NCI-H82 treated with DMSO at 0.1 percent for 48 hours (cell line): ENCODE results near the gene PAX2.
"Not testable (repeated sequence)": the region's sequence is repeated elsewhere in the genome, so short reads cannot be mapped to it uniquely, and the experiment has no call there.

Experiments
- DNase-seq: peaks from one replicate; lab custom pipeline; 2025; ENCODE audit not compliant: unreplicated experiment; lab: John Stamatoyannopoulos, UW

PAX2 gene

DNA sequence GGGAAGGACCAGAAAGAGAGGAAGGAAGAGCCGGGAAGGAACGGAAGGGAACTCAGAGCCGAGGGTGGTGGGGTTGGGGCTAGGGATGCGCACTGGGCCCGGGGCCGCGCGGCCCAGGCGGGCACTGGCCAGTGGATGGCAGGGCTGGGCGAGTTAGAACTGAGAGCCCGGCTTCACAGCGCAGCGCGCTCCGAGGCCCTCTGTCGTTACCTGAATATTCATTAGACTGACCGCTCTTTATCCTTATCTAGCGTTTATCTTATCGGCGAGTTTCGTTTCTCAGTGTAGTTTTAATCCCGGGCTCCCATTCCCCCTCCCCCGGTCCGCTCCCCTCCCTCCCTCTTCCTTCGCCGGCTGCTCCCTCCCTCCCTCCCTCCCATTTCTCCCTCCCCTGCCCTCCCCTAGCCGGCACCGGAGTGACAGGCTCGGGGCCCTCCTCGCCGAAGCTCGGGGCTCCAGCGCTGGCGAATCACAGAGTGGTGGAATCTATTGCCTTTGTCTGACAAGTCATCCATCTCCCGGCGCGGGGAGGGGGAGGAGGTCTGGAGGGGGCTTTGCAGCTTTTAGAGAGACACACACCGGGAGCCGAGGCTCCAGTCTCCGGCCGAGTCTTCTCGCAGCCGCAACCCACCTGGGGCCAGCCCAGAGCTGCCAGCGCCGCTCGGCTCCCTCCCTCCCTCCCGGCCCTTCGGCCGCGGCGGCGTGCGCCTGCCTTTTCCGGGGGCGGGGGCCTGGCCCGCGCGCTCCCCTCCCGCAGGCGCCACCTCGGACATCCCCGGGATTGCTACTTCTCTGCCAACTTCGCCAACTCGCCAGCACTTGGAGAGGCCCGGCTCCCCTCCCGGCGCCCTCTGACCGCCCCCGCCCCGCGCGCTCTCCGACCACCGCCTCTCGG is at the start of gene PAX2:
Gene PAX2, plus strand, starts transcription at position 596 of the 895 bp plus-strand sequence. CDS start 679 bp downstream, outside the sequence.
- no peak for DNase-seq

DNA sequence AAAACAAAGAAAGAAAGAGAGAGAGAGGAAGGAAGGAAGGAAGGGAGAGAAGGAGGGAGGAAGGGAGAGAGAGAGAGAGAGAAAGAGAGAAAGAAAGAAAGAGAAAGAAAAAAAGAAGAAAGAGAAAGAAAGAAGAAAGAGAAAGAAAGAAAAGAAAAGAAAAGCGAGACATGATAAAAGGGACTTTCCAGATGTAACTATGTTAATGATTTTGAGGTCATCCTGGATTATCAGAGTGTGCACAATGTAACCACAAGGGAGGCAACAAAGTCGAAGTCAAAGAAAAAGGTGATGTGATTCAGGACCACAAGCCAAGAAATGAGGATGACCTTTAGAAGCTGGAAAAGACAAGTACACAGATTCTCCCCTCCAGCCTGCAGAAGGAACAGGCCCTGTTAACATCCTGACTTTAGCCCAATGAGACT is 48.9 kb upstream of the PAX2 start:
- no peak for DNase-seq

DNA sequence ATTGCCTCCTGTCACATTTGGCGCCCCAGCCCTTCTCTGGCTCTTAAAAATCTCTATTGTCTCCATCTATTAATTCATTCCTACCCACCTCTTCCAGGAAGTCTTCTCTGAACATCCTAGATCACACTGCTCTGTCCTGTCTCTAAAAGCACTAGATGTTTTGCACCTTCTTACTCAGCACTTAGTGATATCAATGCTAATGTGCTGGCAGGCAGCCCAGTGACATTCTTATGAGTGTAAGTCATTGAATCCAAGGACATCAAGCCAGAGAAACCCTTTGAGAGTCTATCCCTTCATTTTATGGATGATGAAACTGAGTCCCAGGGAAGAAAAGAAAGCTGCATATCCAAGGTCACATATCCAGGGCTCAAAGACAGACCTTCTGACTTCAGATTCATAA is 48.3 kb upstream of the PAX2 start:
- DNase-seq: no peak

- DNase-seq: no peak
These were observed 47.8 kb upstream of the PAX2 start for GRCh38 chr10:100697631-100698030.

DNA sequence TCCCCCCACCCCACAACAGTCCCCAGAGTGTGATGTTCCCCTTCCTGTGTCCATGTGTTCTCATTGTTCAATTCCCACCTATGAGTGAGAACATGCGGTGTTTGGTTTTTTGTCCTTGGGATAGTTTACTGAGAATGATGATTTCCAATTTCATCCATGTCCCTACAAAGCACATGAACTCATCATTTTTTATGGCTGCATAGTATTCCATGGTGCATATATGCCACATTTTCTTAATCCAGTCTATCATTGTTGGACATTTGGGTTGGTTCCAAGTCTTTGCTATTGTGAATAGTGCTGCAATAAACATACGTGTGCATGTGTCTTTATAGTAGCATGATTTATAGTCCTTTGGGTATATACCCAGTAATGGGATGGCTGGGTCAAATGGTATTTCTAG is 43.7 kb upstream of the PAX2 start:
- DNase-seq: not testable (repeated sequence)

DNA sequence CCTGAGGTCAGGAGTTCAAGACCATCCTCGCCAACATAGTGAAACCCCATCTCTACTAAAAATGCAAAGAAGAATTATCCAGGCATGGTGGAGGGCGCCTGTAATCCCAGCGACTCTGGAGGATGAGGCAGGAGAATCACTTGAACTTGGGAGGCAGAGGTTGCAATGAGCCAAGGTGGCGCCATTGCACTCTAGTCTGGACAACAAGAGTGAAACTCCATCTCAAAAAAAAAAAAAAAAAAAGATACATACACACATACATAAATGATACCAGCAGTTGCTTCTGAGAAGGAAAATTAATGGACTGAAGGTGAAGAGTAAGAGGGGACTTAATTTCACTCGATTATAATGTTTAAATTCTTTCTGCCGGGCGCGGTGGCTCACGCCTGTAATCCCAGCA is 40.2 kb upstream of the PAX2 start:
- no peak for DNase-seq

- DNase-seq: no peak
These were observed 38.0 kb upstream of the PAX2 start for GRCh38 chr10:100707261-100707848.

DNA sequence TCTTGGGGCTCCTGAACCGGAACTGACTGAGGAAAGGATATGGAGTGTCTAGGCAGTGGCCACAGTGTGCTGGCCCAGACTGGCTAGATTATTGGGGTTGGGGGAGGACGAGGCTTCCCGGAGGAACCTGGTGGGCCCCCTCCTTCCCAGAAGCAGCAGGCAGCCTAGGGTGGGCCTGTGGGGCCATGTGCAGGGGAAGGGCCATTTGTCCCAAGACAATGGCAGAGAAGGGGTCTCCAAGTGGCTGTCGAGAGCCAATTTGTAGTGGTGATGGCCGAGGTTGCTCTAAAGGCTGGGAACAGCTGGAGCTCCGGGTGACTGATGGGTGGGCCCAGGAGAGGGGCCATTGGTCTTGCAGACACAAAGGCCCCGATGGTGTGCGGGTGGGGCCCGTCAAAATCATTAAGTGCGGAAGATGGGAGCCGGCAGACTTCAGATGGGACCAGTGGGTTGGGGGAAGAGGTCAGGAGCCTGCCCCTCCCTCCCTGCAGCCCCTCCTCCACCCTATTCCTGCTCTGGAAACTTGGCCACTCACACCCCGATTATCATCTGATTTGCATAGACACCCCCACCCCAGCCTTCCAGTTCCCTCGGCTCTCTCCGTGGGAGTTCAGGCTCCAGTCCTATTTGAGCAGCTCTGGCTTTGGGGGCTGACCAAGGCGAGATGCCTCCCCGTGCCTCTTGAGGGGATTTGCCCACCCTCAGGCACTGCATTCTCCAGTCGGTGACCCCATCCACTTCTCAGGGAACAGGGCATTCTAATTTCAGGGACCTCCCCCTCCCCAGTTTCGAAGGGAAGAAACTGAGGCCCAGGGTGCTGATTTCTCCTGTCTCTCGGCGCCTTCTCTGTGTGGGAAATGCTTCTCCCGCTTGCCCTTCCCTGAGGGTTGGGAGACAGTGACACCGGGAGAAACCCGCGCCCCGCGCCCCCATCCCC is 36.0 kb upstream of the PAX2 start:
- DNase-seq: no peak

DNA sequence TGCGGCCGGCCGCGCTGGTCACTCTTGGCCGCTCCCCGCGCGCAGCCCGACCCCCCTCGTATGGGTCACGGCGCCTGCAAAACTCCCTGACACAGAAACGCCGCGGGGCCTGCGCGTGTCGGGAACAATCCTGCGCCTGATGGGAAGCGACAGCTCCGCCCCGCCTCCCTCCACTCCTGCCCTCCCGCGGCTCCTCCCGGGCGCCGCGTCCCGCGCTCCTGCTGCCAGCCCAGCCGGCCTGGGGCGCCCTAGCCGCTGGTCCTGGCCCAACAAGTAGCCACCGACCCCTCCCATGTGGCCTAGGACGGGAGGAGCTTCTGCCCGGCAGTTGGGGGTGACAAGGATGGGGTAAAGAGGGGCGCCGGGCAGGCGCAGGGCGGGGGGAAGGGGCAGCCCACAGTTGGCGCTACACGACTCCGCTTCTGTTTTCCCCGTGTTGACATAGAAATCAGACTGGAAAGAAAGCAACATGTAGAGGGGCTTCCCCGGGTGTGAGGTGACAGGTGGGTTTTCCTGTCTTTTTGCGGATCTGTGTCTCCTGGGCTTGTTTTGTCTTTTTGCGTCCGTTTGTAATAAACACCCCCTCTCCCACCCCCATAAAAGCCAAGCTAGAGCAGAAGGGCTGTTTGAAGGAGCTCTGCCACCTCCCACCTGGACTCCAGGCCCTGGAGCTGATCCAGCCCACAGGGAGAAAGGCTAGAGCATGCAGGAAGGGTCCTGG is 35.1 kb upstream of the PAX2 start:
- no peak for DNase-seq

GRCh38 chr10:100713049-100713858 is 32.1 kb upstream of the PAX2 start:
- peak; percentile 1 for DNase-seq

GRCh38 chr10:100713859-100714565 is 31.4 kb upstream of the PAX2 start:
- no peak for DNase-seq

DNA sequence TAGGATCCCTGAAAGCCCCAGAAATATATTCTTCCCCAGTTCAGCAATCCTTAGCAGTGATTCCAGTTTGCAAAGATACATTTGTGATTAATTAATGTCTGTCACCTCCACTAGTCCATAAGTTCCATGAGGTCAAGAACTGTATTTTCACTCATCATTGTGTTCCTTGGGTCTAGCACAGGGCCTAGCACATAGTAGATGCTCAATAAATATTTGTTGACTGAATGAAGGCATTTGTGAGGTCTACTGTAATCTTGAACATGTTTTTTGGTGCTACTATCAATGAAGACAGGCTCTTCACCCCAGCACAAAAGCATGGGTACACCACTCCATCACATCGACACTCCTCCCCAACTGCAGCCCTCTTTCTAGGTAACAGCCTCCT is 30.8 kb upstream of the PAX2 start:
- DNase-seq: no peak

DNA sequence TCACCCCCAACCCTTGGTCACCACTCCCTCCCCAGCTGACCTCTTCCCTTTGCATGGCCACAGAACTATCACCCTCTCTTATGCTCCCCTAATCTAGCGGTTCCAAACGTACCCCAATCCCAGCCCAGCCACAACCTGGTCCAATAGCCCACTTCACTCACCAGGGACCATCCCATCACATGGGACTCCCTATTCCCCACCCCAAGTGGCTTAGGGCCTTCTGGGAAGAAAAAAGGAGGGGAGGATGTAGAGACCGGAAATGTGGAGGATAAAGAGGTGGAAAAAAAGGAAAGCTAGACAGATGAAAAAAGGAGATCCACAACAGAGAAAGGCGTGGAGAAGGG is 30.3 kb upstream of the PAX2 start:
- no peak for DNase-seq

DNA sequence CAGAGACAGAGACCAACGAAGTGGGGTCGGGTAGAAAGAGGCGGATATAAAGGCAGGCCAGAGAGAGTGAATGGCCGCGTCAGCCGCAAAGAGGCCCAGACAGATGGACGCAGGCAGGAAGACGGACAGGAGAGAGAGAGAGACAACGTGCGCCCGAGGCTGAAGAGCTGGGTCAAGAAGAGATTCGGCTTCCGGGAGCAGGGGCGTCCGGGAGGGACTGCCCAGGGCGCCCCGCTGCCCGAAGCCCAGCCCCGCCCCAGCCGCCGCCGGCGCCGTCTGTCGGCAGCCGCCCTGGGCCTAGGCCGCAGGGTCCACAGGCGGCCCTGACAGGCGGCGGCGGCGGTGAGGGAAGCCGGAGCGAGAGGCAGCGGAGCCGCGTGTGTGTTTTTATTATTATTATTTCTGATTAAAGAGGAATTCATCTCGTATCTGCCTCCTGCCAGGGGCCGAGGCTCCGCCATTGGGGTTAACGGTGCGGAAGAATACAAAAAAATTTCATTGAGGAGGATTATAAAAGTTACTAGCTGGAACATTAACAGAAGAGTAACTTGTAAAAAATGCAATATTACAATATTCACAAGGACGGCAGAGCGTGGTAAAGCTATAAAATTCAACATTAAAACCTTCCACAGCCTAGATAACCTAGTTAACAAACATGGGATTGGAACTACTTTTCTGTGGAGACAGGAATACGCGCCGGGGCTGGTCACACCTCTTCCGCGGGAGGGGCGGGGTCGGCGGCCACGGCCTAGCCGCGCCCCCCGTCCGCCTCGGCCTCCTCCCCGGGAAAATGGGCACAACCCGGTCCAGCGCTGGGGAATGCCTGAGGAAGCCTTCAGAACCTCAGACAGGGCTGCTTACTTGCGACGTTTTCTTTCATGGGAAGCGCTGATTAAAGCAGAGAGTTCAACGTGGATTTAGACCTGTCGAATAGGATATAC is 29.7 kb upstream of the PAX2 start:
- DNase-seq: no peak

GRCh38 chr10:100717166-100717565 is 28.2 kb upstream of the PAX2 start:
- no peak for DNase-seq

DNA sequence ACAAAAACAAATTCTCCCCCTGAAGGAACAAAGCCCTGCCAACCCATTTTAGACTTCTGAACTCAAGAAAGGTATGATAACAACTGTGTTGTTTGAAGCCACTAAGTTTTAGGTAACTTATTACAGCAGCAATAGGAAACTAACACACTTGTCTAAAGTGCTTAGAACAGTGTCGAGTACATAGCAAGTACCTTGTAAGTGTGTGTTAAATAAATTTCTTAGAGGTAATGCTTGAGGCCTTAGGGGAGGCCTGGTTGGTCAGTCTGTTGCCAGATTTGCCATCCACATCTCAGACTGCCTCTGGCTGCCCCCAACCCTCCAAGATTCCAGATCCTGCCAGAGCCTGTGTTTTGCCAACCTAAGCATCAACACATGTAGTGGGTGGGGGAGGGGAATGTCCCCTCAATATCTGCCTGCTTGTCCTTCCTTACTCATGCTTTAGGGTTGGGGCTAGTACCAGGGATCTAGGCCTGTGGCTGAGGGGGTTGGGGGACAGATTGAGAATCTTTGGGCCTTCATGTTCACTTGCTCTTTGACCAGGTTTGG is 27.1 kb upstream of the PAX2 start:
- DNase-seq: no peak

- DNase-seq: no peak
These were observed 22.2 kb upstream of the PAX2 start for GRCh38 chr10:100723180-100723579.
